ENCODE measurements around the gene DLGAP1. TPM values are rescaled to one million over a fixed set of nuclear protein-coding genes. Genes with fewer than 3 reads are reported as not detected.

Gene DLGAP1
- total and polyA plus RNA-seq, 2 of the 4 experiments (the other 2 are of a cell fraction): under 0.01 to 0.09 TPM

DNA sequence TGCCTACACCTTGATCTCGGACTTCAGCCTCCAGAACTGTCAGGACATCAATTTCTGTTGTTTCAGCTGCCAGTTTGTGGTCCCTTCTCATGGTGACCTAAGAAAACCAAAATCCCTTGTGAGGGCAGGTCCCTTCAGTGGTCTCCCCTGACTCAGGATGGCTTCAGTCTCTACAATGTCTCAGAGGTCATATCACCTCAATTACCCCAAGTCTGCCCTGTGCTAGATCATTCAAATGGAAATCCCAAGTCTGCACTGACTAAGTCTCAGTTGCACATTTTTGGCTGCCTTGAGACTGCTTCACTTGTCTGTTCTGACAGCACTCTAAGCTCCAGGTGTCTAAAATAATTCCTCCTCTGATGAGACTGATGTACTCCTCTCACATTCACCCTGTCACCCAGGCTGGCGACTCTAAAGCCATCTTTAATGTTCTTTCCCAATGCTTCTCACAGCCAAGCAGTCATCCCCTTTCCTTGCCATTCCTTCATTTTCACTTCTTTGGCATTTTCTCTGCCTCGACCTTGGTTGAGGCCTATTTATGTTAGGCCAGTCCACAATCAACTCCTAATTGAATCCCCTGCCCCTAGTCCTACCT, 470.8 kb downstream of the DLGAP1 start:
- H3K4me2 ChIP-seq (ENCODE audit: low read depth, low read length): no peak overlapping the region
- ATAC-seq (ENCODE audit: low read depth) (no peak), DNase-seq (no peak)
- H2AK9ac ChIP-seq (replicated peaks; ENCODE audit: low read depth, low read length, poor library complexity): peak overlapping the region; percentile 60
- H4K20me1 ChIP-seq (ENCODE audit: insufficient read depth, low read length): no peaks in the 10 kb centered on the region
- ChIA-PET POLR2A (ENCODE audit: unreplicated experiment) (no interaction called here), CTCF (interaction anchor here (0.8 to 5.6 kb wide), 3 partner anchors 11 to 213 kb away, joined by 3 to 29 read pairs (median 16); no protein-coding TSS in a partner anchor)
- peak overlapping the region; percentile 28 to 96; a peak in 3 of 4 replicates for H4K8ac ChIP-seq (ENCODE audit: low read depth in 2 of 2, low read length in 2 of 2)
- TF ChIP-seq RCOR1 (IDR thresholded peaks at IDR 0.05; ENCODE audit: insufficient replicate concordance, low read length) (no peak), RAD21 (IDR thresholded peaks at IDR 0.05; ENCODE audit: low read length) (no peak), MXI1 (IDR thresholded peaks at IDR 0.05; ENCODE audit: borderline replicate concordance, low read depth, low read length) (no peak), MAFK (IDR thresholded peaks at IDR 0.05; ENCODE audit: low read depth, low read length) (no peak), FOS (IDR thresholded peaks at IDR 0.05; ENCODE audit: low read depth, low read length) (no peak), MAZ (IDR thresholded peaks at IDR 0.05; ENCODE audit: borderline replicate concordance, low read depth, low read length) (no peak), CEBPB (IDR thresholded peaks at IDR 0.05; ENCODE audit: low read depth, low read length) (no peak), CHD1 (IDR thresholded peaks at IDR 0.05; ENCODE audit: low read depth, low read length) (no peak)
- TF ChIP-seq, protein P1, sequence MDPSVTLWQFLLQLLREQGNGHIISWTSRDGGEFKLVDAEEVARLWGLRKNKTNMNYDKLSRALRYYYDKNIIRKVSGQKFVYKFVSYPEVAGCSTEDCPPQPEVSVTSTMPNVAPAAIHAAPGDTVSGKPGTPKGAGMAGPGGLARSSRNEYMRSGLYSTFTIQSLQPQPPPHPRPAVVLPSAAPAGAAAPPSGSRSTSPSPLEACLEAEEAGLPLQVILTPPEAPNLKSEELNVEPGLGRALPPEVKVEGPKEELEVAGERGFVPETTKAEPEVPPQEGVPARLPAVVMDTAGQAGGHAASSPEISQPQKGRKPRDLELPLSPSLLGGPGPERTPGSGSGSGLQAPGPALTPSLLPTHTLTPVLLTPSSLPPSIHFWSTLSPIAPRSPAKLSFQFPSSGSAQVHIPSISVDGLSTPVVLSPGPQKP (IDR thresholded peaks at IDR 0.05; ENCODE audit: borderline replicate concordance, low read depth, low read length): no peak
- TF ChIP-seq, protein P2, sequence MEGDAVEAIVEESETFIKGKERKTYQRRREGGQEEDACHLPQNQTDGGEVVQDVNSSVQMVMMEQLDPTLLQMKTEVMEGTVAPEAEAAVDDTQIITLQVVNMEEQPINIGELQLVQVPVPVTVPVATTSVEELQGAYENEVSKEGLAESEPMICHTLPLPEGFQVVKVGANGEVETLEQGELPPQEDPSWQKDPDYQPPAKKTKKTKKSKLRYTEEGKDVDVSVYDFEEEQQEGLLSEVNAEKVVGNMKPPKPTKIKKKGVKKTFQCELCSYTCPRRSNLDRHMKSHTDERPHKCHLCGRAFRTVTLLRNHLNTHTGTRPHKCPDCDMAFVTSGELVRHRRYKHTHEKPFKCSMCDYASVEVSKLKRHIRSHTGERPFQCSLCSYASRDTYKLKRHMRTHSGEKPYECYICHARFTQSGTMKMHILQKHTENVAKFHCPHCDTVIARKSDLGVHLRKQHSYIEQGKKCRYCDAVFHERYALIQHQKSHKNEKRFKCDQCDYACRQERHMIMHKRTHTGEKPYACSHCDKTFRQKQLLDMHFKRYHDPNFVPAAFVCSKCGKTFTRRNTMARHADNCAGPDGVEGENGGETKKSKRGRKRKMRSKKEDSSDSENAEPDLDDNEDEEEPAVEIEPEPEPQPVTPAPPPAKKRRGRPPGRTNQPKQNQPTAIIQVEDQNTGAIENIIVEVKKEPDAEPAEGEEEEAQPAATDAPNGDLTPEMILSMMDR (conservative IDR thresholded peaks at IDR 0.05; ENCODE audit: low read depth, low read length): no peak
- TF ChIP-seq, protein P3, sequence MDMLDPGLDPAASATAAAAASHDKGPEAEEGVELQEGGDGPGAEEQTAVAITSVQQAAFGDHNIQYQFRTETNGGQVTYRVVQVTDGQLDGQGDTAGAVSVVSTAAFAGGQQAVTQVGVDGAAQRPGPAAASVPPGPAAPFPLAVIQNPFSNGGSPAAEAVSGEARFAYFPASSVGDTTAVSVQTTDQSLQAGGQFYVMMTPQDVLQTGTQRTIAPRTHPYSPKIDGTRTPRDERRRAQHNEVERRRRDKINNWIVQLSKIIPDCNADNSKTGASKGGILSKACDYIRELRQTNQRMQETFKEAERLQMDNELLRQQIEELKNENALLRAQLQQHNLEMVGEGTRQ (IDR thresholded peaks at IDR 0.05; ENCODE audit: low read depth, low read length): no peak
- peaks cover 13% of the 10 kb centered on the region for H3K4me1 ChIP-seq (ENCODE audit: control insufficient read depth, insufficient read depth, low read length)
- H3K23ac ChIP-seq (ENCODE audit: low read depth, low read length): peak overlapping the region; percentile 49
- H2BK15ac ChIP-seq (ENCODE audit: low read depth, low read length): peak overlapping the region; percentile 98; the same call in 2 of the 3 replicates
- H4K91ac ChIP-seq (ENCODE audit: insufficient read depth, low read depth, low read length): peak overlapping the region; percentile 75
- H3K27ac ChIP-seq (ENCODE audit: insufficient read depth, low read length): peak overlapping the region; percentile 6; the same call in 1 of the 2 replicates
- H2BK120ac ChIP-seq (ENCODE audit: low read depth, low read length): peak overlapping the region; percentile 95
- no peaks in the 10 kb centered on the region for H3K27me3 ChIP-seq (ENCODE audit: control insufficient read depth, insufficient read depth, low read length)
- no peak overlapping the region; the same call in 1 of the 2 replicates for H3K56ac ChIP-seq (ENCODE audit: extremely low read depth, insufficient read depth, low read length)
- in situ Hi-C loops (cut with MboI; ENCODE audit: low sequenced_read_pairs) (loop anchor here (10.0 kb wide), 1 partner anchor 699 kb away; no protein-coding TSS in a partner anchor), dilution Hi-C loops (cut with HindIII; ENCODE audit: low sequenced_read_pairs, unreplicated experiment) (no loop called here), intact Hi-C loops (cut with micrococcal nuclease) (no loop called here)
- WGBS, 2 experiments (ENCODE audit: extremely low coverage in 2 of 2, insufficient read length in 1 of 2): 100% methylated on average over 1 of the region's 3 CpGs; no CpG with 5 or more reads in 1 of the 2 experiments
- H3K14ac ChIP-seq (replicated peaks; ENCODE audit: low read depth, low read length): peak overlapping the region; percentile 90
- BruUV-seq (replicated peaks): no TSS peak
- H2BK5ac ChIP-seq (ENCODE audit: low read depth, low read length, poor library complexity, severe bottlenecking): peak overlapping the region; percentile 97
- peak overlapping the region; percentile 96 for H2BK20ac ChIP-seq (ENCODE audit: low read depth, low read length)
- no peak overlapping the region for H3K4me3 ChIP-seq (ENCODE audit: insufficient read depth, low read depth, low read length)
- peak overlapping the region; percentile 91 for H3K4ac ChIP-seq (ENCODE audit: low read depth, low read length)
- H3K36me3 ChIP-seq (ENCODE audit: control insufficient read depth, insufficient read depth, low read length): no peaks in the 10 kb centered on the region
- 0 out of 2 replicates have a peak, but pooled peaks cover under 1% of the 10 kb centered on the region for H3K9me3 ChIP-seq (ENCODE audit: control insufficient read depth, insufficient read depth, low read length)
- peaks cover 15% of the 10 kb centered on the region for H3K9me1 ChIP-seq (ENCODE audit: insufficient read depth, low read length)
- peak overlapping the region; percentile 78 for H2AFZ ChIP-seq (replicated peaks; ENCODE audit: low read length, poor library complexity)
- no peaks in the 10 kb centered on the region for H3K79me1 ChIP-seq (ENCODE audit: low read depth in 1 of 2, low read length in 2 of 2)
- peak overlapping the region; percentile 98 for H4K5ac ChIP-seq (ENCODE audit: low read depth, low read length)
- H3K18ac ChIP-seq (ENCODE audit: low read depth, low read length): peak overlapping the region; percentile 99
- H3K9ac ChIP-seq (ENCODE audit: low read depth, low read length): no peak overlapping the region
- peak overlapping the region; percentile 62 for H2AK5ac ChIP-seq (ENCODE audit: low read depth, low read length)
